CD14-positive monocyte (primary cell): ENCODE data around the gene TMEM126A. TPM values are rescaled to one million over a fixed set of nuclear protein-coding genes. Genes with fewer than 3 reads are reported as not detected.

Experiments
- DNase-seq, 3 donors: peaks; one replicate each; pipeline ENCODE4 v3.0.0-alpha.2; 2011 to 2022
- H2AFZ ChIP-seq: 2 replicates; pipeline ENCODE4 v1.6.0; 2012; ENCODE audit warnings: mild to moderate bottlenecking, low read depth, low read length, inconsistent platforms; ENCODE audit not compliant: insufficient read depth, poor library complexity, severe bottlenecking
- H3K27ac ChIP-seq, 2 donors: 1 replicate in 1 of 2; 2 replicates in 1 of 2; pipeline ENCODE4 v1.5.1; 2012 to 2013; ENCODE audit warnings: low read length in 2 of 2, control low read depth in 1 of 2, inconsistent platforms in 1 of 2, low read depth in 1 of 2, mild to moderate bottlenecking in 1 of 2
- H3K27me3 ChIP-seq, 2 donors: one replicate each; pipeline versions ENCODE4 v1.6.0 to v1.6.1; 2011 to 2013; ENCODE audit warnings: low read length in 2 of 2; ENCODE audit not compliant: control insufficient read depth in 2 of 2, insufficient read depth in 2 of 2
- H3K36me3 ChIP-seq, 2 donors: replicated peaks in 1 of 2; 1 replicate in 1 of 2; 2 replicates in 1 of 2; pipeline versions ENCODE4 v1.5.1 to v1.6.1; 2012 to 2013; ENCODE audit warnings: low read length in 2 of 2, control low read depth in 1 of 2, inconsistent platforms in 1 of 2, mild to moderate bottlenecking in 1 of 2; ENCODE audit not compliant: insufficient read depth in 2 of 2, control insufficient read depth in 1 of 2
- H3K4me1 ChIP-seq, 2 donors: 1 replicate in 1 of 2; 2 replicates in 1 of 2; pipeline versions ENCODE4 v1.5.1 to v1.6.1; 2012 to 2013; ENCODE audit warnings: low read length in 2 of 2, control low read depth in 1 of 2, inconsistent platforms in 1 of 2, mild to moderate bottlenecking in 1 of 2, moderate library complexity in 1 of 2; ENCODE audit not compliant: insufficient read depth in 2 of 2, control insufficient read depth in 1 of 2
- H3K4me2 ChIP-seq: replicated peaks from 2 replicates; pipeline ENCODE3; 2012; ENCODE audit warnings: low read length, moderate library complexity, mild to moderate bottlenecking; ENCODE audit not compliant: poor library complexity, severe bottlenecking; ENCODE audit errors: extremely low read depth
- H3K4me3 ChIP-seq, 3 experiments: fragments of 200-600 bp in 1 of 3; sonication (generic) in 1 of 3; replicated peaks in 1 of 3; 1 replicate in 2 of 3; 2 replicates in 1 of 3; pipeline ENCODE4 v1.5.1; 2011 to 2013; ENCODE audit warnings: low read length in 3 of 3, mild to moderate bottlenecking in 3 of 3, control low read depth in 2 of 3, low read depth in 2 of 3, inconsistent platforms in 1 of 3, moderate library complexity in 1 of 3
- H3K79me2 ChIP-seq: 2 replicates; pipeline ENCODE4 v1.6.0; 2012; ENCODE audit warnings: mild to moderate bottlenecking, control low read depth, inconsistent platforms, low read length, moderate library complexity; ENCODE audit not compliant: insufficient read depth
- H3K9ac ChIP-seq: 2 replicates; pipeline ENCODE4 v1.6.0; 2017; ENCODE audit warnings: low read length, mild to moderate bottlenecking; ENCODE audit not compliant: insufficient read depth, poor library complexity, severe bottlenecking
- H3K9me3 ChIP-seq, 2 donors: replicated peaks in 1 of 2; 1 replicate in 1 of 2; 2 replicates in 1 of 2; pipeline versions ENCODE4 v1.5.1 to v1.6.1; 2012 to 2013; ENCODE audit warnings: low read length in 2 of 2, control low read depth in 1 of 2; ENCODE audit not compliant: control insufficient read depth in 1 of 2, insufficient read depth in 1 of 2
- H4K20me1 ChIP-seq: 2 replicates; pipeline ENCODE4 v1.6.0; 2012; ENCODE audit warnings: mild to moderate bottlenecking, low read length, control low read depth, moderate library complexity; ENCODE audit not compliant: insufficient read depth
- H3K27ac Mint-ChIP-seq, 7 donors: one replicate each; pipeline ENCODE4 v1.8.0; 2020; ENCODE audit warnings: mild to moderate bottlenecking in 7 of 7, mixed read lengths in 7 of 7, moderate library complexity in 6 of 7, inconsistent platforms in 2 of 7
- H3K27me3 Mint-ChIP-seq, 3 donors: one replicate each; pipeline ENCODE4 v1.8.0; 2021 to 2022; ENCODE audit warnings: low read depth in 3 of 3, mild to moderate bottlenecking in 3 of 3, mixed read lengths in 3 of 3, moderate library complexity in 3 of 3, inconsistent platforms in 1 of 3
- H3K36me3 Mint-ChIP-seq, 2 donors: one replicate each; pipeline ENCODE4 v1.8.0; 2020; ENCODE audit warnings: mixed read lengths in 2 of 2, inconsistent platforms in 1 of 2, mild to moderate bottlenecking in 1 of 2
- H3K4me1 Mint-ChIP-seq: one replicate; pipeline ENCODE4 v1.8.0; 2020; ENCODE audit warnings: mild to moderate bottlenecking, mixed read lengths
- H3K4me3 Mint-ChIP-seq, 2 donors: one replicate each; pipeline ENCODE4 v1.8.0; 2020; ENCODE audit warnings: mild to moderate bottlenecking in 2 of 2, mixed read lengths in 2 of 2, moderate library complexity in 1 of 2
- H3K9me3 Mint-ChIP-seq, 7 donors: one replicate each; pipeline ENCODE4 v1.8.0; 2020 to 2022; ENCODE audit warnings: mixed read lengths in 7 of 7, mild to moderate bottlenecking in 6 of 7, moderate library complexity in 6 of 7, inconsistent platforms in 2 of 7
- CTCF ChIP-seq: fragments of 200-600 bp; IDR thresholded peaks from one replicate; pipeline ENCODE4 v1.8.0; 2022; ENCODE audit warnings: antibody characterized with exemption, mild to moderate bottlenecking
- WGBS: methylation state at CpG from one replicate; pipeline ENCODE4 v1.1.5; 2013; ENCODE audit warnings: missing lambda C conversion rate; ENCODE audit not compliant: insufficient coverage; 5-methylcytosine and 5-hydroxymethylcytosine counted together
- intact Hi-C, 2 donors: fragments of 100-400 bp; cut with micrococcal nuclease; formaldehyde crosslinking; loops; one replicate each; pipeline versions ENCODE4 v1.15.0 to v1.15.1; 2023
- polyA plus RNA-seq, 3 donors: library from polyadenylated mRNA; depleted of rRNA in 1 of 3; unstranded in 2 of 3; stranded (reverse) in 1 of 3; fragments of 300-500 nt in 2 of 3; fragments of >200 nt in 1 of 3; fragmentation: Illumina TruSeq in 2 of 3; gene quantifications; 1 replicate in 2 of 3; 2 replicates in 1 of 3; pipeline ENCODE4 v1.2.3, GENCODE V29; 2012 to 2021

Gene TMEM126A
- polyA plus RNA-seq, 3 donors: 23.9 to 71.3 (median 71.1) TPM

- intact Hi-C loops: no loop called here
- H3K4me1 Mint-ChIP-seq: peaks cover 24% of the 10 kb centered on the region
- no peaks in the 10 kb centered on the region for H3K27me3 ChIP-seq
- no peak overlapping the region for H3K4me3 Mint-ChIP-seq
- no peaks in the 10 kb centered on the region for H3K27me3 Mint-ChIP-seq
- no CpG with 5 or more reads among the region's 1 CpG for WGBS
- no peaks in the 10 kb centered on the region for H3K9me3 Mint-ChIP-seq
- H2AFZ ChIP-seq: no peak overlapping the region
- no peak for DNase-seq
- TF ChIP-seq CTCF: no peak
- no peak overlapping the region for H3K27ac Mint-ChIP-seq
- no peak overlapping the region for H3K27ac ChIP-seq
- H3K9ac ChIP-seq: no peak overlapping the region
- H4K20me1 ChIP-seq: peaks cover 51% of the 10 kb centered on the region
- no peaks in the 10 kb centered on the region for H3K9me3 ChIP-seq
- peaks cover 3 to 8% of the 10 kb centered on the region in 2 donors for H3K4me1 ChIP-seq
- peaks cover 53 to 76% of the 10 kb centered on the region in 2 donors for H3K36me3 ChIP-seq
- H3K79me2 ChIP-seq: peaks cover 57% of the 10 kb centered on the region
- no peak overlapping the region for H3K4me3 ChIP-seq
- no peak overlapping the region for H3K4me2 ChIP-seq
- H3K36me3 Mint-ChIP-seq: peaks cover 44 to 49% of the 10 kb centered on the region in 2 donors
These were observed 9.0 kb downstream of the TMEM126A start for GRCh38 chr11:85656777-85657176.

- Histone ChIP-seq H3K27ac (no peak overlapping the region), H3K79me2 (peaks cover 71% of the 10 kb centered on the region), H3K4me1 (peaks cover 11 to 21% of the 10 kb centered on the region in 2 donors), H3K4me3 (no peak overlapping the region), H4K20me1 (peaks cover 65% of the 10 kb centered on the region), H2AFZ (no peak overlapping the region), H3K4me2 (no peak overlapping the region), H3K9me3 (no peaks in the 10 kb centered on the region), H3K9ac (no peak overlapping the region), H3K36me3 (peaks cover 49 to 73% of the 10 kb centered on the region in 2 donors), H3K27me3 (no peaks in the 10 kb centered on the region)
- intact Hi-C loops: no loop called here
- no peak for DNase-seq
- Mint-ChIP-seq H3K4me1 (peaks cover 28% of the 10 kb centered on the region), H3K36me3 (peaks cover 40 to 41% of the 10 kb centered on the region in 2 donors), H3K27ac (no peak overlapping the region), H3K27me3 (no peaks in the 10 kb centered on the region), H3K4me3 (no peak overlapping the region), H3K9me3 (no peaks in the 10 kb centered on the region)
- WGBS: no CpG with 5 or more reads among the region's 1 CpG
- TF ChIP-seq CTCF: no peak
These were observed 10.4 kb downstream of the TMEM126A start for GRCh38 chr11:85658180-85658579.
